Osteocyte (in vitro differentiated cells): Measurements from ENCODE around the gene BPIFA3. TPM values are rescaled to one million over a fixed set of nuclear protein-coding genes. Genes with fewer than 3 reads are reported as not detected.

ENCODE experiments used
- DNase-seq: peaks from one replicate; pipeline ENCODE4 v3.0.0; 2021; ENCODE audit warnings: mixed read lengths; ENCODE audit not compliant: unreplicated experiment; ENCODE audit errors: extremely low spot score
- H3K27ac Mint-ChIP-seq: one replicate; pipeline ENCODE4 v1.8.0; 2021; ENCODE audit warnings: mild to moderate bottlenecking, mixed read lengths; ENCODE audit not compliant: unreplicated experiment
- H3K27me3 Mint-ChIP-seq: one replicate; pipeline ENCODE4 v1.8.0; 2021; ENCODE audit warnings: mixed read lengths; ENCODE audit not compliant: unreplicated experiment
- H3K36me3 Mint-ChIP-seq: one replicate; pipeline ENCODE4 v1.8.0; 2021; ENCODE audit warnings: mixed read lengths; ENCODE audit not compliant: unreplicated experiment
- H3K4me1 Mint-ChIP-seq: one replicate; pipeline ENCODE4 v1.8.0; 2021; ENCODE audit warnings: mixed read lengths; ENCODE audit not compliant: unreplicated experiment
- H3K4me3 Mint-ChIP-seq: one replicate; pipeline ENCODE4 v1.8.0; 2021; ENCODE audit warnings: mild to moderate bottlenecking, moderate library complexity, mixed read lengths; ENCODE audit not compliant: unreplicated experiment
- H3K9me3 Mint-ChIP-seq: one replicate; pipeline ENCODE4 v1.8.0; 2021; ENCODE audit warnings: mixed read lengths; ENCODE audit not compliant: unreplicated experiment
- CTCF ChIP-seq: fragments of 200-600 bp; sonication (generic); IDR thresholded peaks from 2 replicates; pipeline ENCODE4 v1.5.0; 2021; ENCODE audit warnings: antibody characterized with exemption, mild to moderate bottlenecking, moderate library complexity
- total RNA-seq: library from RNA; stranded (reverse); gene quantifications from 2 replicates; pipeline ENCODE4 v1.2.1, GENCODE V29; 2021

Gene BPIFA3
- total RNA-seq, 1 donor from 2014 or later: not detected

DNA sequence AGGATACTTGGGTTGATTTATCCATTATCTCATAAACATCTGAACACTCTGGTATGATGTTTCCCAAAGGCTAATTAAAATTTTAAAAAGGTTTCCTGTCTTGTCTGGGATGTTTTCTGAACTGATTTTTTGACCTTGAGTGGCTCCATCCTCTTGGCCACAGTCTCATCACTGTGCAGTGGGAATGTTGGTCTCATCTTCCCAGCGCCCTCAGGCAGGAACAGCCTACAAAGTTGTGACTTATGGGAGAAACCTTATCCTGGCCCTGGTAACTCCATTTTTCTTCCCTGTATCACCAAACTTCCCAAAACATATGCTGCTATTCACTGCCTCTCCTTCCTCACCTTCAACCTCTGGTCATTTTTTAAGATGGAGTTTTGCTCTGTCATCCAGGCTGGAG lies 6.8 kb upstream of the BPIFA3 start:
- Mint-ChIP-seq H3K9me3 (no peaks in the 10 kb centered on the region), H3K27ac (no peak overlapping the region), H3K4me3 (no peak overlapping the region), H3K4me1 (no peaks in the 10 kb centered on the region), H3K27me3 (peaks cover 7% of the 10 kb centered on the region), H3K36me3 (no peaks in the 10 kb centered on the region)
- TF ChIP-seq CTCF: no peak
- no peak for DNase-seq

DNA sequence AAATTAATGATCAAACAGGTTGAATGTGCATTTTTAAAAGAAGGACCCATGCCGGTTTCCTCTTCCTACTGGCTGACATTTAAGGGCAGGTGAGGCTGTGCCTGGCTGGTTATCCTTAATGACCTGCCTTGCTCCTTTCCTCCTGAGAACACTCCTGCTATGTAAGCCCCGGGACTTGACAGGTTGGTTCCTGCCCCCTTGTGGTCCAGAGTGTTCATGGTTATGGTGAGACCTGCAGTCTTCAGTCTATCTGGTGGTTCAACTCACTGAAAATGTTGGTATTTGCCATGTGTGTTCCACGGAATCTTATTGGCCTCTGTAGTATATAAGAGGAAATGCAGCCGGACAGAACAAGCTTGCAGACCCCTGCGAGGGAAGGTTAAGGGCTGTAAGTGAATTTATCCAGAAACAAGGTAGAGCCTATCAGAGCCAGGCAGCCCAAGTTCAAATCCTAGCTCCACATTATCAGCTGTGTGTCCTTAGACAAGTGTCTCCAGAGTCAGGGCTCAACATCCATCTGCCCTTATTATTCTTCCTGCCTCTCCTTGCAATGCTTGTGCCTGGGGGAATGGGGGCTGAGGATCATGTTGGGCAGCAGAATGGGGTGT lies 5.2 kb upstream of the BPIFA3 start:
- peaks cover 9% of the 10 kb centered on the region for H3K27me3 Mint-ChIP-seq
- no peak overlapping the region for H3K4me3 Mint-ChIP-seq
- H3K9me3 Mint-ChIP-seq: no peaks in the 10 kb centered on the region
- TF ChIP-seq CTCF: peak; percentile 43
- no peak for DNase-seq
- H3K4me1 Mint-ChIP-seq: no peaks in the 10 kb centered on the region
- no peaks in the 10 kb centered on the region for H3K36me3 Mint-ChIP-seq
- no peak overlapping the region for H3K27ac Mint-ChIP-seq

- no peak for TF ChIP-seq CTCF
- Mint-ChIP-seq H3K27ac (no peak overlapping the region), H3K9me3 (no peaks in the 10 kb centered on the region), H3K27me3 (peaks cover 10% of the 10 kb centered on the region), H3K36me3 (no peaks in the 10 kb centered on the region), H3K4me3 (no peak overlapping the region), H3K4me1 (no peaks in the 10 kb centered on the region)
- DNase-seq: no peak
Observed at GRCh38 chr20:33224399-33224798, 7.2 kb downstream of the BPIFA3 start.

GRCh38 chr20:33229843-33230242 lies 12.7 kb downstream of the BPIFA3 start:
- Mint-ChIP-seq H3K27me3 (peaks cover 12% of the 10 kb centered on the region), H3K4me3 (no peak overlapping the region), H3K36me3 (no peaks in the 10 kb centered on the region), H3K4me1 (no peaks in the 10 kb centered on the region), H3K27ac (no peak overlapping the region), H3K9me3 (no peaks in the 10 kb centered on the region)
- DNase-seq: no peak
- no peak for TF ChIP-seq CTCF

- TF ChIP-seq CTCF: no peak
- Mint-ChIP-seq H3K27me3 (peaks cover 5% of the 10 kb centered on the region), H3K27ac (no peak overlapping the region), H3K36me3 (no peaks in the 10 kb centered on the region), H3K4me1 (no peaks in the 10 kb centered on the region), H3K4me3 (no peak overlapping the region), H3K9me3 (no peaks in the 10 kb centered on the region)
- no peak for DNase-seq
Observed at GRCh38 chr20:33231237-33231636, 14.1 kb downstream of the BPIFA3 start.
